Body of pancreas (tissue), 4 donors: ENCODE data around the gene AIP. TPM values are rescaled to one million over a fixed set of nuclear protein-coding genes. Genes with fewer than 3 reads are reported as not detected.

Experiments
- ATAC-seq: fragments of 150-250 bp; one replicate; pipeline ENCODE4 v1.9.1; 2016
- DNase-seq, 4 donors: peaks; one replicate each; pipeline ENCODE4 v3.0.0-alpha.2; 2019
- H3K27ac ChIP-seq, 4 donors: fragments of 200-600 bp; sonication (generic); 1 replicate in 3 of 4; 2 replicates in 1 of 4; pipeline versions ENCODE4 v1.5.1 to v1.6.1; 2016 to 2019; ENCODE audit warnings: mild to moderate bottlenecking in 1 of 4, mixed read lengths in 1 of 4, moderate library complexity in 1 of 4
- H3K27me3 ChIP-seq, 2 donors: fragments of 200-600 bp; sonication (generic); one replicate each; pipeline ENCODE4 v1.6.0; 2016; ENCODE audit warnings: mild to moderate bottlenecking in 1 of 2
- H3K36me3 ChIP-seq, 2 donors: fragments of 200-600 bp; sonication (generic); replicated peaks in 1 of 2; 2 replicates each; pipeline ENCODE4 v1.5.1; 2016; ENCODE audit warnings: low read depth in 2 of 2; ENCODE audit not compliant: insufficient read depth in 1 of 2
- H3K4me1 ChIP-seq: fragments of 200-600 bp; sonication (generic); one replicate; pipeline ENCODE4 v1.6.0; 2016
- H3K4me3 ChIP-seq, 2 donors: fragments of 200-600 bp; sonication (generic); 1 replicate in 1 of 2; 2 replicates in 1 of 2; pipeline ENCODE4 v1.5.1; 2016 to 2019
- H3K9me3 ChIP-seq, 3 donors: fragments of 200-600 bp; sonication (generic); 1 replicate in 2 of 3; 2 replicates in 1 of 3; pipeline ENCODE4 v1.5.1; 2016
- CTCF ChIP-seq, 7 experiments: fragments of 450-650 bp in 4 of 7; fragments of 200-600 bp in 3 of 7; sonication (generic) in 3 of 7; IDR thresholded peaks; one replicate each; pipeline ENCODE4 v1.5.1; 2016 to 2019; ENCODE audit warnings: antibody characterized with exemption in 7 of 7
- POLR2A ChIP-seq, 3 donors: fragments of 450-650 bp; IDR thresholded peaks; one replicate each; pipeline ENCODE4 v1.6.1; 2016; ENCODE audit warnings: antibody characterized with exemption in 3 of 3, mild to moderate bottlenecking in 2 of 3
- WGBS, 2 donors: methylation state at CpG; one replicate each; pipeline ENCODE4 v1.1.5; 2017; 5-methylcytosine and 5-hydroxymethylcytosine counted together
- intact Hi-C: fragments of 100-400 bp; cut with DNase I; formaldehyde crosslinking; loops from one replicate; pipeline ENCODE4 v1.15.1; 2023
- total RNA-seq, 2 donors: library from RNA; depleted of rRNA; stranded (reverse); fragments of >200 nt; gene quantifications; one replicate each; pipeline ENCODE4 v1.1.0, GENCODE V29; 2016

AIP gene
- total RNA-seq, 2 donors from 2014 or later = 21.4 to 39.7 TPM

DNA sequence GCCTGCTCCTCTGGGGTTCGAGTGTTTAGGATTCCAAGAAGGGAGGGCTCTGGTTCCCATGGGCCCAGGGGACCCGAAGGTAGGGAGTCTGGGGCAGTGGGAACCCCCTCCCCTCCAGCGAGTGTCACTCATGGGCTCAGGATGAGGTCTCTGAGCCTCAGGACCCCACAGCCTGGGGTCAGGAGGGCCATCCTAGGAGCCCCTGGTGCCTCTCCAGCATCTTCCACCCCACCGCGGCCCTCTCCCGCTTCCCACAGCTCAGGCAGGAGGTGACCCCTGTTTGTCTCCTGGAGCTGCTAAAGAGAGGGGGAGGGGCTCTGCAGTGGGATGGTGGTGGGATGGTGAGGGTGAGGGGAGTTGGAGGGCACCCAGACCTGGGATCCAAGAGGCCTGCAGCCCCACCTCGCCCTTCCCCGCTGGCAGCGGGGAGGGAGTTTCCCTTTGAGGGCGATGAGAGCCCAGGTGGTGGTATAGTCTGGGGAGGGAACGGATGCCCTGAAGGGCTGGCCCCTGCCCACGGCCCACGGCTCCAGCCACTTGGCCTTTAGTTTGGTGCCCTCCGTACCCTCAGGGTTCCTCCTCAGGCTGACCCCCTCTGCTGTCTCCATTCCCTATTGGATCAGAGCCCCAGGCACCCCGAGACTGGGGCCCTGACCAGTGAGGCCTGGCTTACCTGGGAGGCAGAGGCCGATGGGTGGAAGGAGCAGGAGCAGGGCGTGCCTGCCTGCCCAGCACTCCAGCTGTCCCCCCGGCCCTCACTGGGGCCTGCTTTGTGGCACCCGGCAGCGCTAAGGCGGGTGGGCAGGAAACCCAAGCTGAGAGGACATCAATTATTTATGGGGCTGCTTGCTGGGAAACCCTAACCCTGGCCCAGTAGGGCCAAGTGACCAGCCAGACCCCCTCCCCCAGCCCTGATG lies 28.8 kb upstream of the AIP start:
- Histone ChIP-seq H3K27ac (no peak overlapping the region), H3K4me1 (peaks cover 8% of the 10 kb centered on the region), H3K4me3 (no peak overlapping the region), H3K9me3 (no peaks in the 10 kb centered on the region), H3K36me3 (no peaks in the 10 kb centered on the region), H3K27me3 (no peaks in the 10 kb centered on the region)
- DNase-seq (no peak), ATAC-seq (no peak)
- WGBS, 2 donors = 90 to 92% methylated on average over 10 to 20 of the region's 21 CpGs
- no peak for TF ChIP-seq POLR2A (IDR thresholded peaks at IDR 0.05)
- no peak for TF ChIP-seq CTCF (IDR thresholded peaks at IDR 0.05)
- intact Hi-C loops = no loop called here

GRCh38 chr11:67455054-67455453 lies 27.8 kb upstream of the AIP start, which contains the start of gene CABP4:
Gene CABP4 (plus strand): TSS chr11:67455354. CDS start chr11:67455424, 70 bp downstream.
- DNase-seq (no peak), ATAC-seq (no peak)
- intact Hi-C loops = no loop called here
- Histone ChIP-seq H3K27ac (no peak within 1 kb of the TSS), H3K27me3 (no peaks in the 10 kb centered on the region), H3K36me3 (no peaks in the 10 kb centered on the region), H3K9me3 (no peaks in the 10 kb centered on the region), H3K4me3 (no peak within 1 kb of the TSS), H3K4me1 (peaks cover 8% of the 10 kb centered on the region)
- 80 to 83% methylated on average over 2 to 3 of the region's 3 CpGs for WGBS, 2 donors
- TF ChIP-seq POLR2A (IDR thresholded peaks at IDR 0.05) (no peak), CTCF (IDR thresholded peaks at IDR 0.05) (no peak)

DNA sequence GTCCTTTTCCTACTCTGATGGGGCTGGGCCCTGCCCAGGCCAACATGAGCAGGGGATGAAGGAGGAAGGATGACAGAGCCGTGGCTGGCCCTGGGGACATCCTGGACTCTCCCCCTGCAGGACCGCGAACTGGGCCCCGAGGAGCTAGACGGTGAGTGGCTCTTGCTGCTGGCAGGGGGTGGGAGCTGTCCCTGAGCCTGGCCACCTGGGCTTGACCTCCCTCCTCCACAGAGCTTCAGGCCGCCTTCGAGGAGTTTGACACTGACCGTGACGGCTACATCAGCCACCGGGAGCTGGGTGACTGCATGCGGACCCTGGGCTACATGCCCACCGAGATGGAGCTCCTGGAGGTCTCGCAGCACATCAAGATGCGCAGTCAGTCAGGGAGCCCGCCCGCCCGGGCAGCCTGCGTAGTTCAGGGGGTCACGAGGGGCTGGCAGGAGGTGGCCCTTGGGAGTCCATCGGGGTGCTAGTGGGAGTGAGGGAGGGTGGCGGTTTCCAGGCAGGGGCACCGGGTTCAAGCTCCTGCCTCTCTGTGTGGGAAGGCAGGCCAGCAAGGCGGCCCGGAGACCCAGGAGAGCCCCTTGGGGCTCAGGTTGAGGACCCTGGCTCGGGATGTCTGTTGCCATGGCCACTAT lies 26.6 kb upstream of the AIP start:
- no peak overlapping the region for H3K4me3 ChIP-seq
- DNase-seq (no peak), ATAC-seq (no peak)
- H3K27me3 ChIP-seq = no peaks in the 10 kb centered on the region
- no peaks in the 10 kb centered on the region for H3K36me3 ChIP-seq
- TF ChIP-seq CTCF (IDR thresholded peaks at IDR 0.05) (no peak), POLR2A (IDR thresholded peaks at IDR 0.05) (no peak)
- 22 to 74% methylated on average over 1 to 24 of the region's 25 CpGs for WGBS, 2 donors
- intact Hi-C loops = no loop called here
- H3K27ac ChIP-seq = no peak overlapping the region
- H3K4me1 ChIP-seq = peaks cover 8% of the 10 kb centered on the region
- no peaks in the 10 kb centered on the region for H3K9me3 ChIP-seq

- peaks cover 4% of the 10 kb centered on the region for H3K4me1 ChIP-seq
- intact Hi-C loops = no loop called here
- H3K27ac ChIP-seq = no peak overlapping the region
- DNase-seq (no peak), ATAC-seq (no peak)
- no peaks in the 10 kb centered on the region for H3K36me3 ChIP-seq
- no peak overlapping the region for H3K4me3 ChIP-seq
- H3K9me3 ChIP-seq = no peaks in the 10 kb centered on the region
- no peaks in the 10 kb centered on the region for H3K27me3 ChIP-seq
- TF ChIP-seq POLR2A (IDR thresholded peaks at IDR 0.05) = no peak
- TF ChIP-seq CTCF (IDR thresholded peaks at IDR 0.05) = no peak
- 88 to 89% methylated on average over 11 to 12 of the region's 12 CpGs for WGBS, 2 donors
Observed at GRCh38 chr11:67457453-67457852, 25.4 kb upstream of the AIP start.
